ENCODE data around the gene CPXM2.

DNA sequence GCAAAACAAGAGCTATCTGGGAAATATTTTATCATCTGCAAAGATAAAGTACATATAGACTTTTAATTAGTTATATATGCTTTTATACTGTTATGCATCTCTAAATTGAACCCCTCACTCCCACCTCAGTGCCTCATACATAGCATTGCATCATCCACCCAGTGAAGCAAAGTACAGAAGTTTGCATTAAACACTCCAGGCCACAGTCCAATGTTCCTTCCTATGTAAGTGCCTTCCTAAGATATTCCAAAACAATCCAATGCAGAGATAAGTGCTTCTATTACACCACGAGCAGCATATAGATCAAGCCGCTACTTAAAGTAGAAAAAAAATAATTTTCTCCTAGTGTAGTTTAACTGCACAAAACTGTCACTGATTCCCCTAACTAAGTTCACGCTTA, 3.4 kb downstream of the CPXM2 start:
- TF ChIP-seq CTCF (conservative IDR thresholded peaks at IDR 0.05 in 1 of 2, IDR thresholded peaks at IDR 0.05 in 1 of 2; ENCODE audit: low read depth in 1 of 2, low read length in 2 of 2) (no peak), EZH2 (IDR thresholded peaks at IDR 0.05; ENCODE audit: low read length, missing control alignments) (no peak)
